Measurements from ENCODE around the gene TM4SF1.

Gene TM4SF1

GRCh38 chr3:149401212-149401925, 23.9 kb upstream of the TM4SF1 start:
- WGBS = 42% methylated on average over 3 of the region's 3 CpGs
- Histone ChIP-seq H3K27me3 (ENCODE audit: control insufficient read depth in 1 of 2, insufficient read depth in 1 of 2, low read length in 2 of 2) (no peaks in the 10 kb centered on the region), H2BK120ac (ENCODE audit: low read depth, low read length) (peak overlapping the region; percentile 61), H4K8ac (ENCODE audit: low read length) (peak overlapping the region; percentile 60), H3K4me2 (ENCODE audit: low read length, poor library complexity, severe bottlenecking) (no peak overlapping the region), H3K9ac (ENCODE audit: low read length) (no peak overlapping the region), H3K4me3 (ENCODE audit: insufficient read depth in 1 of 2, low read depth in 1 of 2, low read length in 2 of 2) (no peak overlapping the region), H4K91ac (ENCODE audit: low read length) (peak overlapping the region; percentile 61), H2BK15ac (ENCODE audit: low read depth, poor library complexity, severe bottlenecking) (peak overlapping the region; percentile 48), H3K79me1 (replicated peaks; ENCODE audit: low read length, poor library complexity, severe bottlenecking) (no peaks in the 10 kb centered on the region), H3K9me3 (ENCODE audit: control insufficient read depth, low read length) (no peaks in the 10 kb centered on the region), H3K18ac (ENCODE audit: low read depth in 1 of 2, low read length in 2 of 2) (peak overlapping the region in 1 of 2 experiments; percentile 57), H3K4me1 (ENCODE audit: control insufficient read depth, insufficient read depth, low read depth, low read length) (no peaks in the 10 kb centered on the region), H2BK5ac (ENCODE audit: low read depth, low read length, poor library complexity, severe bottlenecking) (no peak overlapping the region), H2AFZ (ENCODE audit: low read depth, low read length) (no peak overlapping the region), H3K27ac (ENCODE audit: low read length, poor library complexity, severe bottlenecking) (no peak overlapping the region), H3K23ac (ENCODE audit: low read length in 2 of 2) (no peak overlapping the region), H3K14ac (ENCODE audit: low read length in 2 of 2) (no peak overlapping the region), H3K36me3 (ENCODE audit: control insufficient read depth in 1 of 2, insufficient read depth in 2 of 2, low read depth in 1 of 2, low read length in 2 of 2) (no peaks in the 10 kb centered on the region), H2AK5ac (ENCODE audit: low read length, severe bottlenecking) (no peak overlapping the region), H2BK12ac (ENCODE audit: low read length in 2 of 2) (peak overlapping the region; percentile 54 to 66), H3K4ac (ENCODE audit: low read depth in 1 of 2, low read length in 2 of 2) (peak overlapping the region in 1 of 2 experiments; percentile 73)
- peak; percentile 65 for DNase-seq

GRCh38 chr3:149400645-149401044, 23.2 kb upstream of the TM4SF1 start:
- Histone ChIP-seq H3K79me1 (replicated peaks; ENCODE audit: low read length, poor library complexity, severe bottlenecking) (no peaks in the 10 kb centered on the region), H3K4me3 (ENCODE audit: insufficient read depth in 1 of 2, low read depth in 1 of 2, low read length in 2 of 2) (no peak overlapping the region), H3K27me3 (ENCODE audit: control insufficient read depth in 1 of 2, insufficient read depth in 1 of 2, low read length in 2 of 2) (no peaks in the 10 kb centered on the region), H2AK5ac (ENCODE audit: low read length, severe bottlenecking) (no peak overlapping the region), H3K23ac (ENCODE audit: low read length in 2 of 2) (no peak overlapping the region), H3K9me3 (ENCODE audit: control insufficient read depth, low read length) (no peaks in the 10 kb centered on the region), H4K8ac (ENCODE audit: low read length) (no peak overlapping the region), H2BK5ac (ENCODE audit: low read depth, low read length, poor library complexity, severe bottlenecking) (no peak overlapping the region), H2BK15ac (ENCODE audit: low read depth, poor library complexity, severe bottlenecking) (no peak overlapping the region), H4K91ac (ENCODE audit: low read length) (no peak overlapping the region), H3K4me1 (ENCODE audit: control insufficient read depth, insufficient read depth, low read depth, low read length) (peaks cover 2% of the 10 kb centered on the region), H3K4me2 (ENCODE audit: low read length, poor library complexity, severe bottlenecking) (no peak overlapping the region), H3K9ac (ENCODE audit: low read length) (no peak overlapping the region), H3K14ac (ENCODE audit: low read length in 2 of 2) (no peak overlapping the region), H2BK120ac (ENCODE audit: low read depth, low read length) (no peak overlapping the region), H2BK12ac (ENCODE audit: low read length in 2 of 2) (no peak overlapping the region), H3K4ac (ENCODE audit: low read depth in 1 of 2, low read length in 2 of 2) (no peak overlapping the region), H3K27ac (ENCODE audit: low read length, poor library complexity, severe bottlenecking) (no peak overlapping the region), H3K18ac (ENCODE audit: low read depth in 1 of 2, low read length in 2 of 2) (no peak overlapping the region), H3K36me3 (ENCODE audit: control insufficient read depth in 1 of 2, insufficient read depth in 2 of 2, low read depth in 1 of 2, low read length in 2 of 2) (no peaks in the 10 kb centered on the region), H2AFZ (ENCODE audit: low read depth, low read length) (no peak overlapping the region)
- DNase-seq = no peak

- Histone ChIP-seq H3K14ac (ENCODE audit: low read length in 2 of 2) (no peak overlapping the region), H2AK5ac (ENCODE audit: low read length, severe bottlenecking) (no peak overlapping the region), H3K36me3 (ENCODE audit: control insufficient read depth in 1 of 2, insufficient read depth in 2 of 2, low read depth in 1 of 2, low read length in 2 of 2) (no peaks in the 10 kb centered on the region), H3K4me1 (ENCODE audit: control insufficient read depth, insufficient read depth, low read depth, low read length) (peaks cover 2% of the 10 kb centered on the region), H3K4me2 (ENCODE audit: low read length, poor library complexity, severe bottlenecking) (no peak overlapping the region), H2BK120ac (ENCODE audit: low read depth, low read length) (no peak overlapping the region), H2AFZ (ENCODE audit: low read depth, low read length) (no peak overlapping the region), H3K9ac (ENCODE audit: low read length) (no peak overlapping the region), H3K27ac (ENCODE audit: low read length, poor library complexity, severe bottlenecking) (no peak overlapping the region), H3K79me1 (replicated peaks; ENCODE audit: low read length, poor library complexity, severe bottlenecking) (no peaks in the 10 kb centered on the region), H3K4me3 (ENCODE audit: insufficient read depth in 1 of 2, low read depth in 1 of 2, low read length in 2 of 2) (no peak overlapping the region), H2BK15ac (ENCODE audit: low read depth, poor library complexity, severe bottlenecking) (no peak overlapping the region), H3K23ac (ENCODE audit: low read length in 2 of 2) (no peak overlapping the region), H2BK12ac (ENCODE audit: low read length in 2 of 2) (no peak overlapping the region), H3K18ac (ENCODE audit: low read depth in 1 of 2, low read length in 2 of 2) (no peak overlapping the region), H4K91ac (ENCODE audit: low read length) (no peak overlapping the region), H3K4ac (ENCODE audit: low read depth in 1 of 2, low read length in 2 of 2) (no peak overlapping the region), H4K8ac (ENCODE audit: low read length) (no peak overlapping the region), H3K9me3 (ENCODE audit: control insufficient read depth, low read length) (no peaks in the 10 kb centered on the region), H3K27me3 (ENCODE audit: control insufficient read depth in 1 of 2, insufficient read depth in 1 of 2, low read length in 2 of 2) (no peaks in the 10 kb centered on the region), H2BK5ac (ENCODE audit: low read depth, low read length, poor library complexity, severe bottlenecking) (no peak overlapping the region)
- WGBS = no CpG with 5 or more reads among the region's 1 CpG
- DNase-seq = no peak
These were observed 20.8 kb upstream of the TM4SF1 start for GRCh38 chr3:149398296-149398695.

GRCh38 chr3:149397528-149397927, 20.1 kb upstream of the TM4SF1 start:
- Histone ChIP-seq H2BK12ac (ENCODE audit: low read length in 2 of 2) (no peak overlapping the region), H3K36me3 (ENCODE audit: control insufficient read depth in 1 of 2, insufficient read depth in 2 of 2, low read depth in 1 of 2, low read length in 2 of 2) (no peaks in the 10 kb centered on the region), H2AK5ac (ENCODE audit: low read length, severe bottlenecking) (no peak overlapping the region), H3K23ac (ENCODE audit: low read length in 2 of 2) (no peak overlapping the region), H3K4me3 (ENCODE audit: insufficient read depth in 1 of 2, low read depth in 1 of 2, low read length in 2 of 2) (no peak overlapping the region), H3K9me3 (ENCODE audit: control insufficient read depth, low read length) (no peaks in the 10 kb centered on the region), H4K91ac (ENCODE audit: low read length) (no peak overlapping the region), H2BK120ac (ENCODE audit: low read depth, low read length) (no peak overlapping the region), H3K9ac (ENCODE audit: low read length) (no peak overlapping the region), H2AFZ (ENCODE audit: low read depth, low read length) (no peak overlapping the region), H3K18ac (ENCODE audit: low read depth in 1 of 2, low read length in 2 of 2) (no peak overlapping the region), H2BK15ac (ENCODE audit: low read depth, poor library complexity, severe bottlenecking) (no peak overlapping the region), H3K14ac (ENCODE audit: low read length in 2 of 2) (no peak overlapping the region), H3K4me1 (ENCODE audit: control insufficient read depth, insufficient read depth, low read depth, low read length) (peaks cover 2% of the 10 kb centered on the region), H3K27me3 (ENCODE audit: control insufficient read depth in 1 of 2, insufficient read depth in 1 of 2, low read length in 2 of 2) (no peaks in the 10 kb centered on the region), H3K27ac (ENCODE audit: low read length, poor library complexity, severe bottlenecking) (no peak overlapping the region), H3K79me1 (replicated peaks; ENCODE audit: low read length, poor library complexity, severe bottlenecking) (no peaks in the 10 kb centered on the region), H3K4me2 (ENCODE audit: low read length, poor library complexity, severe bottlenecking) (no peak overlapping the region), H2BK5ac (ENCODE audit: low read depth, low read length, poor library complexity, severe bottlenecking) (no peak overlapping the region), H3K4ac (ENCODE audit: low read depth in 1 of 2, low read length in 2 of 2) (no peak overlapping the region), H4K8ac (ENCODE audit: low read length) (no peak overlapping the region)
- WGBS = 100% methylated on average over 1 of the region's 3 CpGs
- DNase-seq = no peak

All from mesenchymal stem cell (in vitro differentiated cells and primary cell).